ENCODE results near the gene ADCY1. TPM values are rescaled to one million over a fixed set of nuclear protein-coding genes. Genes with fewer than 3 reads are reported as not detected.

ADCY1 gene
- polyA plus RNA-seq, 1 experiment, result 0.15 TPM

DNA sequence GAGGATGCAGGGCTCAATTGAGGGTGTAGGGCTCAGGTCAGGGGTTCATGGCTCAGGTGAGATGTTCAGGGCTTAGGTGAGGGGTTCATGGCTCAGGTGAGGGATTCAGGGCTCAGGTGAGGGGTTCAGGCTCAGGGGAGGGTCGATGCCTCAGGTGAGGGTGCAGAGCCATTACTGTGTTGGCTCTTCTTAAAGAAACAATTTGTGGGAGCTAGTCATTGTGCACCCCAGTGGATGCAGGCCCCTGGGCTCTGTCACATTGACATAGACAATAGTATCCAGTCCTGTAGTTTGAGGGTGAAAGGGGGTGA lies 86.7 kb downstream of the ADCY1 start:
- CTCF ChIA-PET, result interaction anchor here (1.0 kb wide), 1 partner anchor 193 kb away, joined by 4 read pairs; no protein-coding TSS in a partner anchor
- DNase-seq (ENCODE audit: low read depth, low spot score), result no peak
- Histone ChIP-seq H3K4me3 (ENCODE audit: low read depth, low read length) (no peak overlapping the region), H3K9me3 (ENCODE audit: control insufficient read depth, insufficient read depth, low read length) (no peaks in the 10 kb centered on the region), H3K27ac (ENCODE audit: low read depth, low read length) (no peak overlapping the region), H3K27me3 (ENCODE audit: control insufficient read depth, insufficient read depth, low read length) (peaks cover 9% of the 10 kb centered on the region)
- TF ChIP-seq, protein P1, sequence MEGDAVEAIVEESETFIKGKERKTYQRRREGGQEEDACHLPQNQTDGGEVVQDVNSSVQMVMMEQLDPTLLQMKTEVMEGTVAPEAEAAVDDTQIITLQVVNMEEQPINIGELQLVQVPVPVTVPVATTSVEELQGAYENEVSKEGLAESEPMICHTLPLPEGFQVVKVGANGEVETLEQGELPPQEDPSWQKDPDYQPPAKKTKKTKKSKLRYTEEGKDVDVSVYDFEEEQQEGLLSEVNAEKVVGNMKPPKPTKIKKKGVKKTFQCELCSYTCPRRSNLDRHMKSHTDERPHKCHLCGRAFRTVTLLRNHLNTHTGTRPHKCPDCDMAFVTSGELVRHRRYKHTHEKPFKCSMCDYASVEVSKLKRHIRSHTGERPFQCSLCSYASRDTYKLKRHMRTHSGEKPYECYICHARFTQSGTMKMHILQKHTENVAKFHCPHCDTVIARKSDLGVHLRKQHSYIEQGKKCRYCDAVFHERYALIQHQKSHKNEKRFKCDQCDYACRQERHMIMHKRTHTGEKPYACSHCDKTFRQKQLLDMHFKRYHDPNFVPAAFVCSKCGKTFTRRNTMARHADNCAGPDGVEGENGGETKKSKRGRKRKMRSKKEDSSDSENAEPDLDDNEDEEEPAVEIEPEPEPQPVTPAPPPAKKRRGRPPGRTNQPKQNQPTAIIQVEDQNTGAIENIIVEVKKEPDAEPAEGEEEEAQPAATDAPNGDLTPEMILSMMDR (IDR thresholded peaks at IDR 0.05; ENCODE audit: low read depth, low read length), result no peak
- POLR2A ChIA-PET, result no interaction called here

DNA sequence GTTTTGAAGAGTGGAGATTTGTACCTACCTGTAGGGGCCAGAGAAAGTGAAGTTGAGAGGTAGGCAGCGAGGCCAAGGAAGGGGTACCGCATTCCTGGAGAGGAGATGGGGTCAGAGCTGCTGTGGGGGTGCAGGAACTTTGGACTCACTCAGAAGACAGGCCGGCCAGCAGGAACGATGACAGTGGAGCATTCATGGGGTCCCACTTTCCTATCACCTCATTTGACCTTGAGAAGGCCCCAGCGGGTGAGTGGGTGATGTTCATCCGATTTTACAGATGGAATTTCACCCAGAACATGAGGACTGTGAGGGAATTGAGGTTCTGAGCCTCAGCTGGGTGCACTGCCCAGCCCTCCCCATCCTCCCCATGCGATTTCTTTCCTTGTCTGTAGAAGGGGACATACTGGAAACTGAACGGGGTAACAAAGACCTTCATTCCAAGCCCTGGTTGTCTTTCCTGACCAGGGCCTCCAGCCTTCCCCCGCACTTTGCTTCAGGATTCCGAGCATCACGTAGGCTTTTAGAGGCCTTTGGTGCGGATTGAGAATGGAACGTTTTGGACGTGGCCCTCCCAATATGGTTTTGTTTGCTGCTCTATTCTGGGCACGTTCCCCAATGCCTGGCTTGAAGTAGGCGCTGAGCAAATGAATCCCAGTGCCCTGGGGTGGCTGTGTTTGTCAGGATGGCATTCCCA lies 87.3 kb downstream of the ADCY1 start:
- TF ChIP-seq, protein P1 (IDR thresholded peaks at IDR 0.05; ENCODE audit: low read depth, low read length), result no peak
- no peak overlapping the region for H3K4me3 ChIP-seq (ENCODE audit: low read depth, low read length)
- no peak overlapping the region for H3K27ac ChIP-seq (ENCODE audit: low read depth, low read length)
- H3K27me3 ChIP-seq (ENCODE audit: control insufficient read depth, insufficient read depth, low read length), result peaks cover 9% of the 10 kb centered on the region
- ChIA-PET POLR2A (no interaction called here), CTCF (interaction anchor here (0.9 to 1.0 kb wide), 2 partner anchors 193 kb away, joined by 4 to 7 read pairs; no protein-coding TSS in a partner anchor)
- H3K9me3 ChIP-seq (ENCODE audit: control insufficient read depth, insufficient read depth, low read length), result no peaks in the 10 kb centered on the region
- DNase-seq (ENCODE audit: low read depth, low spot score), result no peak

DNA sequence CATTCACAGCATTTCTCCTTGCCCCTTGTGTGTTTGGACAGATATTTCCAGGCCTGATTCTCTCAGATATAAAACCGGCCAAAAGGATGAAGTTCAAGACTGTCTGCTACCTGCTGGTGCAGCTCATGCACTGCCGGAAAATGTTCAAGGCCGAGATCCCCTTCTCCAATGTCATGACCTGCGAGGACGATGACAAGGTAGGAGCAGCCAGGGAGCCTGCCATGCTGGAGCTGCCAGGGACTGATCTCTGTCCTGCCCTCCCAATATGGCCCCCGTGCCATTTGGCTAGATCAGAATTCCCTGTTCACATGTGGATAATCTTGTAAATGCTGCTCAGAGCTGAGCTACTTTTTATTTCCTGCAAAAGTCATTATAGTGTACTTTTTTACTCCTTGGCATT lies 87.8 kb downstream of the ADCY1 start:
- H3K27ac ChIP-seq (ENCODE audit: low read depth, low read length), result no peak overlapping the region
- no peaks in the 10 kb centered on the region for H3K9me3 ChIP-seq (ENCODE audit: control insufficient read depth, insufficient read depth, low read length)
- DNase-seq (ENCODE audit: low read depth, low spot score), result no peak
- POLR2A ChIA-PET, result no interaction called here
- H3K4me3 ChIP-seq (ENCODE audit: low read depth, low read length), result no peak overlapping the region
- H3K27me3 ChIP-seq (ENCODE audit: control insufficient read depth, insufficient read depth, low read length), result peaks cover 9% of the 10 kb centered on the region
- CTCF ChIA-PET, result interaction anchor here (0.9 kb wide), 1 partner anchor 193 kb away, joined by 7 read pairs; no protein-coding TSS in a partner anchor
- TF ChIP-seq, protein P1 (IDR thresholded peaks at IDR 0.05; ENCODE audit: low read depth, low read length), result no peak

DNA sequence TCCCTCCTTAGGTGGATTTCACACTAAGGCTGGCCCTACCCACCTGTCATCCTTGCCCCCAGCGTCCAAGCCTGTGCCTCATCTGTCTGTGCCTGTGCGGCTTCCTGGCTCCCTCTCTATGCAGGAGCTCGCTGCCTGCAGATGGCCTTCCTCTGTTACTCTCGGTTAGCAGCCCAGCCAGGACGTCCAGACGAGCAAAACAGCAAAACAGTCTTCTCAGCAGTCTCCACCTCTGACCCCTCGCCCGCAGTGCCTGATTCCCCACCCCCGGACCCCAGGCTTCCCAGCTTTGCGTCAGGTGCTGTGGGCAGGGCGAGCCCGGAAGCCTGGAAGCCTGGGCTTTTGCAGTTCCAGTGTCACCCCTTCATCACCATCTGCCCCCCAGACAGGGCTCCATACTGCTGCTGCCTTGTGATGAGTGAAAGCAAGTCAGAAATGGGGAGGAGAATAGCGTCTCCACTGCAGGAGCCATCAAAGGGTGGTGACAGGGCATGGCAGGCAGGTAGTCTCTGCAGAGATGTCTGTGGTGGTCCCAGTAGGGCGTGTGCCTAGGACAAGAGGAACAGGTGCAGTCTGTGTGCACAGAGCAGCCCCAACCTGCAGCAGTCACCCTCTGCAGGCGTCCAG lies 88.5 kb downstream of the ADCY1 start:
- ChIA-PET POLR2A (no interaction called here), CTCF (interaction anchor here (0.6 to 3.8 kb wide), 9 partner anchors 16 to 352 kb away, joined by 3 to 50 read pairs (median 4); no protein-coding TSS in a partner anchor)
- no peak for DNase-seq (ENCODE audit: low read depth, low spot score)
- TF ChIP-seq, protein P1 (IDR thresholded peaks at IDR 0.05; ENCODE audit: low read depth, low read length), result no peak
- H3K9me3 ChIP-seq (ENCODE audit: control insufficient read depth, insufficient read depth, low read length), result no peaks in the 10 kb centered on the region
- H3K4me3 ChIP-seq (ENCODE audit: low read depth, low read length), result no peak overlapping the region
- H3K27ac ChIP-seq (ENCODE audit: low read depth, low read length), result no peak overlapping the region
- peaks cover 9% of the 10 kb centered on the region for H3K27me3 ChIP-seq (ENCODE audit: control insufficient read depth, insufficient read depth, low read length)

All from AG04450 (cell line).